Smooth muscle cell (in vitro differentiated cells): ENCODE results near the gene ARL8A. TPM values are rescaled to one million over a fixed set of nuclear protein-coding genes. Genes with fewer than 3 reads are reported as not detected.

Experiments
- DNase-seq: peaks from one replicate; lab custom pipeline; 2025; ENCODE audit not compliant: unreplicated experiment; lab: John Stamatoyannopoulos, UW
- H2AFZ ChIP-seq: fragments of 200-600 bp; sonication (generic); 2 replicates; pipeline ENCODE4 v1.6.0; 2016; ENCODE audit warnings: antibody characterized with exemption, low read depth, mild to moderate bottlenecking
- H3F3A ChIP-seq: fragments of 200-600 bp; sonication (generic); 2 replicates; pipeline ENCODE4 v1.6.0; 2017; ENCODE audit warnings: antibody characterized with exemption, low read depth
- H3K27ac ChIP-seq: fragments of 200-600 bp; sonication (generic); 2 replicates; pipeline ENCODE4 v1.5.1; 2016; ENCODE audit warnings: low read depth, mild to moderate bottlenecking
- H3K27me3 ChIP-seq: fragments of 200-600 bp; sonication (generic); 2 replicates; pipeline ENCODE4 v1.6.1; 2016; ENCODE audit warnings: low read depth, mild to moderate bottlenecking
- H3K36me3 ChIP-seq: fragments of 200-600 bp; sonication (generic); 2 replicates; pipeline ENCODE4 v1.5.1; 2016; ENCODE audit warnings: low read depth
- H3K4me1 ChIP-seq: fragments of 200-600 bp; sonication (generic); 2 replicates; pipeline ENCODE4 v1.5.1; 2016; ENCODE audit warnings: low read depth
- H3K4me2 ChIP-seq: fragments of 200-600 bp; sonication (generic); 2 replicates; pipeline ENCODE4 v1.6.0; 2016; ENCODE audit warnings: mild to moderate bottlenecking
- H3K4me3 ChIP-seq: fragments of 200-600 bp; sonication (generic); 2 replicates; pipeline ENCODE4 v1.5.1; 2016; ENCODE audit warnings: mild to moderate bottlenecking
- H3K79me2 ChIP-seq: fragments of 200-600 bp; sonication (generic); 2 replicates; pipeline ENCODE4 v1.6.0; 2016; ENCODE audit warnings: low read depth, mild to moderate bottlenecking
- H3K9ac ChIP-seq: fragments of 200-600 bp; sonication (generic); 2 replicates; pipeline ENCODE4 v1.6.0; 2016; ENCODE audit warnings: low read depth
- H3K9me3 ChIP-seq: fragments of 200-600 bp; sonication (generic); replicated peaks from 2 replicates; pipeline ENCODE4 v1.5.1; 2016; ENCODE audit warnings: low read depth
- H4K20me1 ChIP-seq: fragments of 200-600 bp; sonication (generic); 2 replicates; pipeline ENCODE4 v1.6.0; 2016; ENCODE audit warnings: low read depth
- CTCF ChIP-seq: fragments of 200-600 bp; sonication (generic); IDR thresholded peaks from 2 replicates; pipeline ENCODE4 v1.5.1; 2017; ENCODE audit warnings: borderline replicate concordance, mild to moderate bottlenecking, antibody characterized with exemption; ENCODE audit not compliant: insufficient read depth, poor library complexity, severe bottlenecking
- WGBS: methylation state at CpG from one replicate; pipeline ENCODE4 v1.1.7; 2016; ENCODE audit warnings: low lambda C conversion rate; 5-methylcytosine and 5-hydroxymethylcytosine counted together
- polyA plus RNA-seq: library from polyadenylated mRNA; unstranded; fragments of >200 nt; fragmentation: Nextera tagmentation; extraction: Ambion mirVana; gene quantifications from 2 replicates; pipeline ENCODE4 v1.2.1, GENCODE V29; 2016
- total RNA-seq: library from RNA; depleted of rRNA; stranded (reverse); fragments of >200 nt; gene quantifications from 2 replicates; pipeline ENCODE4 v1.2.3, GENCODE V29; 2014

ARL8A gene
- total and polyA plus RNA-seq, 2 experiments from 2014 or later, result 44.8 to 54.7 TPM

GRCh38 chr1:202187697-202188407, 43.3 kb upstream of the ARL8A start:
- 84% methylated on average over 8 of the region's 8 CpGs for WGBS
- peaks cover 2% of the 10 kb centered on the region for H3K4me1 ChIP-seq
- H3K4me3 ChIP-seq, result no peak overlapping the region

GRCh38 chr1:202187041-202187671, 42.6 kb upstream of the ARL8A start:
- H3K4me1 ChIP-seq, result peaks cover 2% of the 10 kb centered on the region
- no peak overlapping the region for H3K4me3 ChIP-seq
- H3K36me3 ChIP-seq, result no peaks in the 10 kb centered on the region
- no peaks in the 10 kb centered on the region for H4K20me1 ChIP-seq
- no peak overlapping the region for H2AFZ ChIP-seq
- TF ChIP-seq CTCF, result no peak
- no peak for DNase-seq
- 87% methylated on average over 8 of the region's 8 CpGs for WGBS
- H3F3A ChIP-seq, result no peaks in the 10 kb centered on the region
- no peak overlapping the region for H3K4me2 ChIP-seq
- no peaks in the 10 kb centered on the region for H3K79me2 ChIP-seq
- no peak overlapping the region for H3K27ac ChIP-seq
- no peak overlapping the region for H3K9ac ChIP-seq
- H3K27me3 ChIP-seq, result no peaks in the 10 kb centered on the region
- H3K9me3 ChIP-seq, result no peaks in the 10 kb centered on the region

More at GRCh38 chr1:202187697-202188407, 43.3 kb upstream of the ARL8A start:
- Histone ChIP-seq H3K9ac (no peak overlapping the region), H3F3A (no peaks in the 10 kb centered on the region), H3K27me3 (no peaks in the 10 kb centered on the region), H3K27ac (no peak overlapping the region), H3K36me3 (no peaks in the 10 kb centered on the region), H4K20me1 (no peaks in the 10 kb centered on the region), H3K9me3 (no peaks in the 10 kb centered on the region), H3K4me2 (no peak overlapping the region), H3K79me2 (no peaks in the 10 kb centered on the region), H2AFZ (no peak overlapping the region)
- no peak for DNase-seq
- no peak for TF ChIP-seq CTCF

DNA sequence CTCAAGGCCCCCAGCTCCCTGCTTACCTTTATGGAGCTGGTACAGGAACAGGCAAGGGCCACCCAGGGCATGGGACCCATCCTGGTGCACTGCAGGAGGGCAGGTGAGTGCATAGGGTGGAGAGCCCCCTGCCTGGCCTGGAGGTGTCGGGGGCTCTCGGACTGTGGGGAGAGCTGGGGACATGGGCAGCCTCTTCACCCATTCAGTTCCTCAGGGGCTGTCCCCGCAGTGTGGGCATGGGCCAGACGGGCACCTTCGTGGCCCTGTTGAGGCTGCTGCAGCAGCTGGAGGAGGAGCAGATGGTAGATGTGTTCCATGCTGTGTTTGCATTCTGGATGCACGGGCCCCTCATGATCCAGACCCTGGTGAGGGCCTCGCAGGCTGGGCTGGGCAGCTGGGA, 41.8 kb upstream of the ARL8A start:
- H3K79me2 ChIP-seq, result no peaks in the 10 kb centered on the region
- no peaks in the 10 kb centered on the region for H4K20me1 ChIP-seq
- H3K4me2 ChIP-seq, result no peak overlapping the region
- no peaks in the 10 kb centered on the region for H3K9me3 ChIP-seq
- no peak overlapping the region for H2AFZ ChIP-seq
- TF ChIP-seq CTCF, result no peak
- H3K4me1 ChIP-seq, result peaks cover 2% of the 10 kb centered on the region
- H3K4me3 ChIP-seq, result no peak overlapping the region
- no peak overlapping the region for H3K9ac ChIP-seq
- no peaks in the 10 kb centered on the region for H3K36me3 ChIP-seq
- DNase-seq, result no peak
- no peak overlapping the region for H3K27ac ChIP-seq
- H3F3A ChIP-seq, result no peaks in the 10 kb centered on the region
- no peaks in the 10 kb centered on the region for H3K27me3 ChIP-seq
- WGBS, result 96% methylated on average over 7 of the region's 7 CpGs
